Measurements from ENCODE around the gene MRNIP.
"Not testable (repeated sequence)": the region's sequence is repeated elsewhere in the genome, so short reads cannot be mapped to it uniquely, and the experiment has no call there.

MRNIP gene

GRCh38 chr5:179887095-179887494 lies 28.5 kb upstream of the MRNIP start:
- no peak for DNase-seq

- DNase-seq = no peak
These were observed 27.7 kb upstream of the MRNIP start for GRCh38 chr5:179886190-179886911.

- no peak for DNase-seq
These were observed 27.0 kb upstream of the MRNIP start for GRCh38 chr5:179885491-179886090.

GRCh38 chr5:179883163-179883562 lies 24.5 kb upstream of the MRNIP start:
- no peak for DNase-seq

- no peak for DNase-seq
These were observed 23.7 kb upstream of the MRNIP start for GRCh38 chr5:179882338-179882737.

- DNase-seq = no peak
These were observed 22.4 kb upstream of the MRNIP start for GRCh38 chr5:179880848-179881590.

GRCh38 chr5:179880066-179880650 lies 21.5 kb upstream of the MRNIP start:
- no peak for DNase-seq

GRCh38 chr5:179879690-179880010 lies 21.0 kb upstream of the MRNIP start:
- DNase-seq = no peak

- no peak for DNase-seq
These were observed 20.5 kb upstream of the MRNIP start for GRCh38 chr5:179879003-179879689.

- DNase-seq = no peak
These were observed 19.8 kb upstream of the MRNIP start for GRCh38 chr5:179878222-179879002.

GRCh38 chr5:179876610-179876952 lies 18.0 kb upstream of the MRNIP start:
- no peak for DNase-seq

GRCh38 chr5:179875741-179876609 lies 17.4 kb upstream of the MRNIP start:
- DNase-seq = no peak

GRCh38 chr5:179874536-179875292 lies 16.1 kb upstream of the MRNIP start:
- no peak for DNase-seq

GRCh38 chr5:179874136-179874535 lies 15.5 kb upstream of the MRNIP start:
- no peak for DNase-seq

- DNase-seq = no peak
These were observed 15.0 kb upstream of the MRNIP start for GRCh38 chr5:179873588-179874110.

- DNase-seq = no peak
These were observed 14.4 kb upstream of the MRNIP start for GRCh38 chr5:179872828-179873575.

- DNase-seq = no peak
These were observed 13.6 kb upstream of the MRNIP start for GRCh38 chr5:179872055-179872827.

- DNase-seq = not testable (repeated sequence)
These were observed 12.9 kb upstream of the MRNIP start for GRCh38 chr5:179871533-179871932.

- DNase-seq = no peak
These were observed 12.3 kb upstream of the MRNIP start for GRCh38 chr5:179870952-179871351.

Data from fibroblast of skin of right biceps (primary cell).